OCI-LY7 (cell line): ENCODE results near the gene CARD11.

Source experiments
- EZH2phosphoT487 ChIP-seq: fragments of 200-600 bp; sonication (generic); IDR thresholded peaks from 2 replicates; pipeline ENCODE4 v1.6.1; 2018; ENCODE audit warnings: low read depth, borderline replicate concordance, mild to moderate bottlenecking, mixed run types, antibody characterized with exemption, low read length, moderate library complexity, mixed read lengths
- TF ChIP-seq, protein P1 (sequence below): fragments of 200-600 bp; sonication (generic); conservative IDR thresholded peaks from 2 replicates; pipeline ENCODE4 v1.5.1; 2014; ENCODE audit warnings: mild to moderate bottlenecking, antibody characterized with exemption, low read length, moderate library complexity, mixed read lengths

- TF ChIP-seq, protein P1, sequence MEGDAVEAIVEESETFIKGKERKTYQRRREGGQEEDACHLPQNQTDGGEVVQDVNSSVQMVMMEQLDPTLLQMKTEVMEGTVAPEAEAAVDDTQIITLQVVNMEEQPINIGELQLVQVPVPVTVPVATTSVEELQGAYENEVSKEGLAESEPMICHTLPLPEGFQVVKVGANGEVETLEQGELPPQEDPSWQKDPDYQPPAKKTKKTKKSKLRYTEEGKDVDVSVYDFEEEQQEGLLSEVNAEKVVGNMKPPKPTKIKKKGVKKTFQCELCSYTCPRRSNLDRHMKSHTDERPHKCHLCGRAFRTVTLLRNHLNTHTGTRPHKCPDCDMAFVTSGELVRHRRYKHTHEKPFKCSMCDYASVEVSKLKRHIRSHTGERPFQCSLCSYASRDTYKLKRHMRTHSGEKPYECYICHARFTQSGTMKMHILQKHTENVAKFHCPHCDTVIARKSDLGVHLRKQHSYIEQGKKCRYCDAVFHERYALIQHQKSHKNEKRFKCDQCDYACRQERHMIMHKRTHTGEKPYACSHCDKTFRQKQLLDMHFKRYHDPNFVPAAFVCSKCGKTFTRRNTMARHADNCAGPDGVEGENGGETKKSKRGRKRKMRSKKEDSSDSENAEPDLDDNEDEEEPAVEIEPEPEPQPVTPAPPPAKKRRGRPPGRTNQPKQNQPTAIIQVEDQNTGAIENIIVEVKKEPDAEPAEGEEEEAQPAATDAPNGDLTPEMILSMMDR: no peak
- no peak for TF ChIP-seq EZH2phosphoT487
Observed at GRCh38 chr7:2872296-2872874, 171.3 kb downstream of the CARD11 start.
